HepG2 (cell line): ENCODE measurements around the gene PPFIA3. TPM values are rescaled to one million over a fixed set of nuclear protein-coding genes. Genes with fewer than 3 reads are reported as not detected.
A peak's percentile ranks its signal among the peaks of the same experiment; 100 is the strongest.

Source experiments
- CC2D1A ChIP-seq: sonication (generic); formaldehyde crosslinking; IDR thresholded peaks from 2 replicates; pipeline ENCODE4 v1.8.1; 2023; ENCODE audit warnings: mild to moderate bottlenecking, missing genetic modification reagents
- MED13 ChIP-seq: sonication (generic); formaldehyde crosslinking; IDR thresholded peaks from 2 replicates; pipeline ENCODE4 v1.5.0; 2020; ENCODE audit warnings: missing genetic modification reagents
- NPAS2 ChIP-seq: sonication (generic); formaldehyde crosslinking; IDR thresholded peaks from 2 replicates; pipeline ENCODE4 v1.8.0; 2022; ENCODE audit warnings: mild to moderate bottlenecking, missing genetic modification reagents, borderline replicate concordance
- PITX1 ChIP-seq: sonication (generic); formaldehyde crosslinking; IDR thresholded peaks from 2 replicates; pipeline ENCODE4 v1.5.1; 2020; ENCODE audit warnings: mild to moderate bottlenecking, missing genetic modification reagents
- PLRG1 ChIP-seq: fragments of 450-650 bp; conservative IDR thresholded peaks from 2 replicates; pipeline ENCODE4 v1.6.1; 2016
- RNF2 ChIP-seq: fragments of 450-650 bp; conservative IDR thresholded peaks from 2 replicates; pipeline ENCODE4 v1.6.1; 2016; ENCODE audit warnings: low read depth
- ZNF407 ChIP-seq: sonication (generic); formaldehyde crosslinking; IDR thresholded peaks from one replicate; pipeline ENCODE4 v1.5.1; 2020; ENCODE audit warnings: mild to moderate bottlenecking, missing genetic modification reagents; ENCODE audit errors: not compliant biosample characterization
- ZNF557 ChIP-seq: sonication (generic); formaldehyde crosslinking; IDR thresholded peaks from 2 replicates; pipeline ENCODE4 v1.4.0; 2020; ENCODE audit warnings: missing genetic modification reagents
- ZNF672 ChIP-seq: sonication (generic); formaldehyde crosslinking; IDR thresholded peaks from 2 replicates; pipeline ENCODE4 v1.8.1; 2022; ENCODE audit warnings: missing genetic modification reagents
- ZNF747 ChIP-seq: sonication (generic); formaldehyde crosslinking; IDR thresholded peaks from 2 replicates; pipeline ENCODE4 v1.8.1; 2023; ENCODE audit warnings: missing genetic modification reagents, mild to moderate bottlenecking, borderline replicate concordance
- polyA plus RNA-seq, 8 experiments: library from polyadenylated mRNA; depleted of rRNA in 3 of 8; stranded (reverse) in 7 of 8; unstranded in 1 of 8; fragments of >200 nt; fragmentation: Illumina TruSeq in 4 of 8; extraction: Trizol in 4 of 8; gene quantifications; 2 replicates each; pipeline versions ENCODE4 v1.2.1 to v1.2.3, GENCODE V29; 2011 to 2016; ENCODE audit warnings: low read depth in 4 of 8, missing spikeins in 1 of 8, mixed read lengths in 1 of 8; ENCODE audit not compliant: insufficient read depth in 1 of 8
- total RNA-seq, 5 experiments: library from RNA; depleted of rRNA; stranded (reverse); fragments of >200 nt; fragmentation: Illumina TruSeq; extraction: Trizol; gene quantifications; 2 replicates each; pipeline ENCODE4 v1.2.3, GENCODE V29; 2016; ENCODE audit warnings: low read depth in 1 of 5
- TF ChIP-seq, protein P1 (sequence below): sonication (generic); formaldehyde crosslinking; IDR thresholded peaks from 2 replicates; pipeline ENCODE4 v1.4.0; 2020; ENCODE audit warnings: mild to moderate bottlenecking, missing genetic modification reagents
- TF ChIP-seq, protein P2 (sequence below): IDR thresholded peaks from 2 replicates; pipeline ENCODE4 v1.6.1; 2016; ENCODE audit warnings: low read depth, borderline replicate concordance

Gene PPFIA3
- total and polyA plus RNA-seq, 2 of the 13 experiments (the other 11 are each of a cell fraction or from before 2014, with no cell fraction given), result 6.7 to 8.6 TPM

- TF ChIP-seq, protein P1, sequence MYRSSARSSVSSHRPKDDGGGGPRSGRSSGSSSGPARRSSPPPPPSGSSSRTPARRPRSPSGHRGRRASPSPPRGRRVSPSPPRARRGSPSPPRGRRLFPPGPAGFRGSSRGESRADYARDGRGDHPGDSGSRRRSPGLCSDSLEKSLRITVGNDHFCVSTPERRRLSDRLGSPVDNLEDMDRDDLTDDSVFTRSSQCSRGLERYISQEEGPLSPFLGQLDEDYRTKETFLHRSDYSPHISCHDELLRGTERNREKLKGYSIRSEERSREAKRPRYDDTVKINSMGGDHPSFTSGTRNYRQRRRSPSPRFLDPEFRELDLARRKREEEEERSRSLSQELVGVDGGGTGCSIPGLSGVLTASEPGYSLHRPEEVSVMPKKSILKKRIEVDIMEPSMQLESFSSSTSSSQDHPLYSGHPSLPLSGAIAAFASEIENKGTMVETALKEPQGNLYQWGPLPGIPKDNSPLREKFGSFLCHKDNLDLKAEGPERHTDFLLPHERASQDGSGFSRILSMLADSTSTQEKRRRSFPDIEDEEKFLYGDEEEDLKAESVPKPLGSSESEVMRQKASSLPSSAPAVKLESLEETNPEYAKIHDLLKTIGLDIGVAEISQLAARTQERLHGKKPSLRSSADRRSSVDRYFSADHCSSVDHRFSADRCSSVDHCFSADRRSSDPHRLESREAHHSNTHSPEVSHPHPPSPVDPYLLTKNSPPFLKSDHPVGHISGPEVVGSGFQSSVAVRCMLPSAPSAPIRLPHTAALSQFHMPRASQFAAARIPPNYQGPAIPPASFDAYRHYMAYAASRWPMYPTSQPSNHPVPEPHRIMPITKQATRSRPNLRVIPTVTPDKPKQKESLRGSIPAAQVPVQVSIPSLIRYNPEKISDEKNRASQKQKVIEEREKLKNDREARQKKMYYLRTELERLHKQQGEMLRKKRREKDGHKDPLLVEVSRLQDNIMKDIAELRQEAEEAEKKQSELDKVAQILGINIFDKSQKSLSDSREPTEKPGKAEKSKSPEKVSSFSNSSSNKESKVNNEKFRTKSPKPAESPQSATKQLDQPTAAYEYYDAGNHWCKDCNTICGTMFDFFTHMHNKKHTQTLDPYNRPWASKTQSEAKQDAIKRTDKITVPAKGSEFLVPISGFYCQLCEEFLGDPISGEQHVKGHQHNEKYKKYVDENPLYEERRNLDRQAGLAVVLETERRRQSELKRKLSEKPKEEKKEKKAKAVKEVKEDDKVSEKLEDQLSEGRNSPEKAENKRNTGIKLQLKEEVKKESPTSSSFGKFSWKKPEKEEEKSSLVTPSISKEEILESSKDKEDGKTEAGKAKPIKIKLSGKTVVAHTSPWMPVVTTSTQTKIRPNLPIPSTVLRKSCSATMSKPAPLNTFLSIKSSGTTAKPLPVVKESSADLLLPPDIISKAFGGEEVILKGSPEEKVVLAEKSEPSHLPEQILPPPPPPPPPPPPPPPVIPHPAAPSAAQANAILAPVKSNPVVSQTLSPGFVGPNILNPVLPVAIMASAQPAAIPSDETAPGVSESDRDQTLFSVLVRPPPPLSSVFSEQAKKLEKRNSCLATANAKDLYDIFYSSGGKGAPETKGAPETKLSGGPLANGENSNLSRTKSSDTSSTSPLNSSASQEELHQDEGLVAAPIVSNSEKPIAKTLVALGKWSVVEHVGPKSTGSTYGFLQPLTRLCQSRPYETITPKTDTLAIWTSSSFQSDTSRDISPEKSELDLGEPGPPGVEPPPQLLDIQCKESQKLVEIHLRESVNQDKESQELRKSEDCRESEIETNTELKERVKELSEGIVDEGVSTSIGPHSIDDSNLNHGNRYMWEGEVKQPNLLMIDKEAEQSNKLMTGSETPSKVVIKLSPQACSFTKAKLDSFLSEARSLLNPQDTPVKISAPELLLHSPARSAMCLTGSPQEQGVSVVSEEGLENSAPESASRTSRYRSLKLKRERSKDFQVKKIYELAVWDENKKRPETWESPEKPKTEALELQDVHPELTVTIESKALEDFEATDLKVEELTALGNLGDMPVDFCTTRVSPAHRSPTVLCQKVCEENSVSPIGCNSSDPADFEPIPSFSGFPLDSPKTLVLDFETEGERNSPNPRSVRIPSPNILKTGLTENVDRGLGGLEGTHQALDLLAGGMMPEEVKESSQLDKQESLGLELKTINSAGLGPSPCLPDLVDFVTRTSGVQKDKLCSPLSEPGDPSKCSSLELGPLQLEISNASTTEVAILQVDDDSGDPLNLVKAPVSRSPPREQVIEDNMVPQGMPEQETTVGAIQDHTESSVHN (CRISPR knock-in tag), result no peak
- TF ChIP-seq, protein P2, sequence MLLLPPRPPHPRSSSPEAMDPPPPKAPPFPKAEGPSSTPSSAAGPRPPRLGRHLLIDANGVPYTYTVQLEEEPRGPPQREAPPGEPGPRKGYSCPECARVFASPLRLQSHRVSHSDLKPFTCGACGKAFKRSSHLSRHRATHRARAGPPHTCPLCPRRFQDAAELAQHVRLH, result peak; percentile 26; the same call in 1 of the 2 replicates
- TF ChIP-seq NPAS2 (CRISPR knock-in tag), result no peak
- TF ChIP-seq MED13, result peak; percentile 95
- no peak for TF ChIP-seq ZNF407 (CRISPR knock-in tag)
- TF ChIP-seq CC2D1A (CRISPR knock-in tag), result no peak
- no peak for TF ChIP-seq ZNF557 (CRISPR knock-in tag)
- TF ChIP-seq ZNF672 (CRISPR knock-in tag), result no peak
- TF ChIP-seq PITX1 (CRISPR knock-in tag), result peak; percentile 61
- 0 out of 2 replicates have a peak, but pooled peaks have one; percentile 27 for TF ChIP-seq ZNF747 (CRISPR knock-in tag)
- TF ChIP-seq PLRG1, result no peak
- TF ChIP-seq RNF2, result peak; percentile 75; the same call in 1 of the 2 replicates
Observed at GRCh38 chr19:49085020-49085867, 34.1 kb upstream of the PPFIA3 start, which contains the start of gene SNRNP70 (continued).
